H1 (cell line): ENCODE results near the gene PEPD. TPM values are rescaled to one million over a fixed set of nuclear protein-coding genes. Genes with fewer than 3 reads are reported as not detected.

Experiments
- CTCF ChIA-PET: fragments of 300-600 bp; sonication (Branson Sonifier 250); formaldehyde crosslinking; loops from one replicate; lab custom pipeline; 2021; ENCODE audit not compliant: partially characterized antibody; lab: Charles Lee
- POLR2A ChIA-PET: fragments of 300-600 bp; sonication (Branson Sonifier 250); formaldehyde crosslinking; loops from one replicate; lab custom pipeline; 2021; ENCODE audit warnings: inconsistent platforms; ENCODE audit not compliant: partially characterized antibody; lab: Charles Lee
- DNase-seq, 2 experiments: peaks; one replicate each; pipeline versions ENCODE4 v3.0.0 to v3.0.0-alpha.2; 2010 to 2022; ENCODE audit warnings: low spot score in 2 of 2, low read depth in 1 of 2, mixed read lengths in 1 of 2
- FAIRE-seq: peaks from 2 replicates; lab custom pipeline; 2011; peaks lifted over from hg19 to GRCh38; lab: Jason Lieb, UNC
- H2AFZ ChIP-seq: 2 replicates; pipeline ENCODE4 v1.8.1; 2012; ENCODE audit warnings: low read length, inconsistent platforms
- H2AK5ac ChIP-seq: 2 replicates; pipeline ENCODE4 v1.6.1; 2013; ENCODE audit warnings: low read depth, low read length
- H2BK120ac ChIP-seq: replicated peaks from 2 replicates; pipeline ENCODE3; 2013; ENCODE audit warnings: low read depth, low read length, inconsistent platforms
- H2BK12ac ChIP-seq: 2 replicates; pipeline ENCODE4 v1.6.1; 2013; ENCODE audit warnings: low read depth, low read length
- H2BK15ac ChIP-seq: 2 replicates; pipeline ENCODE4 v1.6.1; 2013; ENCODE audit warnings: low read length
- H2BK20ac ChIP-seq: 2 replicates; pipeline ENCODE4 v1.6.1; 2013; ENCODE audit warnings: low read length
- H2BK5ac ChIP-seq: 2 replicates; pipeline ENCODE4 v1.6.1; 2013; ENCODE audit warnings: low read depth, low read length
- H3K14ac ChIP-seq: 2 replicates; pipeline ENCODE4 v1.6.1; 2013; ENCODE audit warnings: inconsistent platforms; ENCODE audit not compliant: insufficient read length
- H3K18ac ChIP-seq: 2 replicates; pipeline ENCODE4 v1.6.1; 2013; ENCODE audit warnings: low read length; ENCODE audit errors: extremely low read depth
- H3K23ac ChIP-seq: 2 replicates; pipeline ENCODE4 v1.6.1; 2013; ENCODE audit warnings: inconsistent platforms; ENCODE audit not compliant: insufficient read length
- H3K23me2 ChIP-seq: 2 replicates; pipeline ENCODE4 v1.6.1; 2013; ENCODE audit warnings: low read depth, low read length
- H3K27ac ChIP-seq: 2 replicates; pipeline ENCODE4 v1.6.1; 2011; ENCODE audit warnings: low read depth, low read length, inconsistent platforms
- H3K27me3 ChIP-seq, 4 experiments: replicated peaks in 1 of 4; 1 replicate in 1 of 4; 2 replicates in 3 of 4; pipeline versions ENCODE4 v1.6.1 to v1.8.1; 2011 to 2013; ENCODE audit warnings: low read length in 3 of 4, mild to moderate bottlenecking in 3 of 4, inconsistent platforms in 2 of 4, mixed read lengths in 2 of 4, moderate library complexity in 1 of 4; ENCODE audit not compliant: control insufficient read depth in 3 of 4, insufficient read depth in 3 of 4; ENCODE audit errors: extremely low read depth in 1 of 4
- H3K36me3 ChIP-seq, 4 experiments: 2 replicates each; pipeline versions ENCODE4 v1.6.1 to v1.8.1; 2011 to 2013; ENCODE audit warnings: mild to moderate bottlenecking in 4 of 4, low read length in 3 of 4, moderate library complexity in 2 of 4, control low read depth in 1 of 4, inconsistent platforms in 1 of 4; ENCODE audit not compliant: insufficient read depth in 4 of 4, control insufficient read depth in 2 of 4
- H3K4ac ChIP-seq: replicated peaks from 2 replicates; pipeline ENCODE3; 2013; ENCODE audit warnings: low read length, low read depth, mixed read lengths, inconsistent platforms; ENCODE audit not compliant: insufficient read length
- H3K4me1 ChIP-seq, 4 experiments: replicated peaks in 1 of 4; 1 replicate in 1 of 4; 2 replicates in 3 of 4; pipeline versions ENCODE4 v1.6.1 to v1.8.1; 2011 to 2013; ENCODE audit warnings: low read length in 3 of 4, inconsistent platforms in 2 of 4, mixed read lengths in 1 of 4; ENCODE audit not compliant: insufficient read depth in 4 of 4, control insufficient read depth in 3 of 4
- H3K4me2 ChIP-seq, 2 experiments: 2 replicates each; pipeline versions ENCODE4 v1.6.1 to v1.8.1; 2011 to 2013; ENCODE audit warnings: low read depth in 2 of 2, low read length in 2 of 2, control low read depth in 1 of 2, inconsistent platforms in 1 of 2, mild to moderate bottlenecking in 1 of 2; ENCODE audit not compliant: insufficient read depth in 1 of 2
- H3K4me3 ChIP-seq, 4 experiments: fragments of 200-600, 300-600 bp in 1 of 4; sonication (generic), shearing (Covaris generic), sonication (Bioruptor Twin) in 1 of 4; 2 replicates each; pipeline versions ENCODE4 v1.5.1 to v1.8.1; 2011 to 2016; ENCODE audit warnings: low read length in 4 of 4, low read depth in 3 of 4, control low read depth in 2 of 4, inconsistent platforms in 2 of 4, mild to moderate bottlenecking in 2 of 4, mixed read lengths in 1 of 4, moderate library complexity in 1 of 4; ENCODE audit not compliant: insufficient read depth in 2 of 4; ENCODE audit errors: extremely low read depth in 1 of 4
- H3K56ac ChIP-seq: replicated peaks from 2 replicates; pipeline ENCODE3; 2013; ENCODE audit warnings: low read depth, mild to moderate bottlenecking, mixed read lengths, low read length, inconsistent platforms; ENCODE audit not compliant: insufficient read length
- H3K79me1 ChIP-seq: 2 replicates; pipeline ENCODE4 v1.6.1; 2013; ENCODE audit warnings: low read depth, low read length, control low read depth
- H3K79me2 ChIP-seq, 2 experiments: 2 replicates each; pipeline versions ENCODE4 v1.6.1 to v1.8.1; 2012 to 2013; ENCODE audit warnings: low read length in 2 of 2, mild to moderate bottlenecking in 2 of 2, inconsistent platforms in 1 of 2; ENCODE audit not compliant: insufficient read depth in 2 of 2, control insufficient read depth in 1 of 2
- H3K9ac ChIP-seq, 4 experiments: replicated peaks in 1 of 4; 1 replicate in 1 of 4; 2 replicates in 3 of 4; pipeline versions ENCODE4 v1.6.1 to v1.8.1; 2011 to 2013; ENCODE audit warnings: low read depth in 3 of 4, low read length in 3 of 4, control low read depth in 2 of 4, mild to moderate bottlenecking in 2 of 4, moderate library complexity in 2 of 4, inconsistent platforms in 1 of 4; ENCODE audit errors: extremely low read depth in 1 of 4
- H3K9me3 ChIP-seq, 2 experiments: 2 replicates each; pipeline versions ENCODE4 v1.6.1 to v1.8.1; 2012 to 2013; ENCODE audit warnings: mild to moderate bottlenecking in 2 of 2, moderate library complexity in 2 of 2, control low read depth in 1 of 2, inconsistent platforms in 1 of 2, low read depth in 1 of 2, low read length in 1 of 2, mixed read lengths in 1 of 2; ENCODE audit not compliant: insufficient read depth in 2 of 2
- H4K20me1 ChIP-seq, 2 experiments: replicated peaks in 1 of 2; 2 replicates each; pipeline versions ENCODE3 to v1.8.1; 2011 to 2013; ENCODE audit warnings: inconsistent platforms in 2 of 2, low read length in 2 of 2, mild to moderate bottlenecking in 1 of 2; ENCODE audit not compliant: insufficient read depth in 2 of 2, control insufficient read depth in 1 of 2
- H4K5ac ChIP-seq: 2 replicates; pipeline ENCODE4 v1.6.1; 2013; ENCODE audit warnings: low read length, low read depth, mixed read lengths, inconsistent platforms; ENCODE audit not compliant: insufficient read length
- H4K8ac ChIP-seq: 2 replicates; pipeline ENCODE4 v1.8.0; 2013; ENCODE audit warnings: mild to moderate bottlenecking, moderate library complexity, low read length, inconsistent platforms; ENCODE audit not compliant: insufficient read depth; ENCODE audit errors: extremely low read depth
- H4K91ac ChIP-seq: replicated peaks from 2 replicates; pipeline ENCODE3; 2013; ENCODE audit warnings: low read length, mixed read lengths, inconsistent platforms; ENCODE audit not compliant: insufficient read length
- JUN ChIP-seq: IDR thresholded peaks from 2 replicates; pipeline ENCODE4 v1.6.1; 2011; ENCODE audit warnings: low read depth, mild to moderate bottlenecking, improper control_type of control experiment, low read length
- MAFK ChIP-seq: IDR thresholded peaks from 2 replicates; pipeline ENCODE4 v1.6.1; 2012; ENCODE audit warnings: low read depth, mild to moderate bottlenecking, improper control_type of control experiment, low read length
- RFX5 ChIP-seq: IDR thresholded peaks from 2 replicates; pipeline ENCODE4 v1.6.1; 2011; ENCODE audit warnings: low read depth, low read length, improper control_type of control experiment, borderline replicate concordance
- TAF1 ChIP-seq: IDR thresholded peaks from 2 replicates; pipeline ENCODE4 v1.6.1; 2011; ENCODE audit warnings: mild to moderate bottlenecking, low read depth, low read length
- WGBS, 2 experiments: shearing (Covaris generic) in 1 of 2; methylation state at CpG; one replicate each; pipeline versions ENCODE4 v1.1.6 to v1.1.7; 2013 to 2015; ENCODE audit warnings: low lambda C conversion rate in 2 of 2, mixed read lengths in 2 of 2, inconsistent platforms in 1 of 2, low coverage in 1 of 2, missing lambda C conversion rate in 1 of 2; ENCODE audit not compliant: insufficient replicate concordance in 2 of 2, insufficient coverage in 1 of 2, insufficient read length in 1 of 2; ENCODE audit errors: extremely low coverage in 1 of 2, missing lambda C conversion rate in 1 of 2; 5-methylcytosine and 5-hydroxymethylcytosine counted together
- polyA plus RNA-seq, 7 experiments: library from polyadenylated mRNA; depleted of rRNA in 3 of 7; stranded (reverse) in 5 of 7; unstranded in 2 of 7; fragments of >200 nt in 5 of 7; fragments of 200-250 nt in 2 of 7; gene quantifications; 1 replicate in 5 of 7; 2 replicates in 1 of 7; 4 replicates in 1 of 7; pipeline versions ENCODE4 v1.2.1 to v1.2.3, GENCODE V29; 2011 to 2013; ENCODE audit warnings: missing spikeins in 2 of 7, mixed read lengths in 2 of 7
- total RNA-seq: library from RNA; stranded (reverse); fragmentation: NEBNext Ultra II Directional; extraction: Animal tissue kit (Norgen Biotek cat#: 25700); gene quantifications from 2 replicates; pipeline ENCODE4 v1.2.1, GENCODE V29; 2021

PEPD gene
- total and polyA plus RNA-seq, 2 of the 8 experiments (the other 6 are each of a cell fraction or from before 2014, with no cell fraction given) = 84.1 to 178 TPM

DNA sequence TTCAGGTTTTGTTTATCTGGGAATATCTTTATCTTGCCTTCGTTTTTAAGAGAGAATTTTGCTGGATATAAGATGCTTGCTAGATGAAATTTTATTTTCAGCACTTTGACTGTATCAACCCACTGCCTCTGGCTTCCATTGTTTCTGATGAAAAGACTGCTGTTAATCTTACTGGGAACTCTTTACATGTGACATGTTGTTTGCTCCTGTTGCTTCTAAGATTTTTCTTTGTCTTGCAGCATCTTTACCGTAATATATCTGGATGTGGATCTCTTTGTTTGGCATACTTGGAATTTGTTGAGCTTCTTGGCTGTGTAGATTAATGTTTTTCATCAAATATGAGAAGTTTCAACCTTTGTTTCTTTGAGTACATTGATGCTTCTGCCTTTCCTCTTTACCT is 166.1 kb downstream of the PEPD start:
- Histone ChIP-seq H3K4me2 (no peak overlapping the region), H2BK20ac (no peak overlapping the region), H3K27me3 (no peaks in the 10 kb centered on the region; a peak in 1 of 7 replicates), H4K20me1 (no peaks in the 10 kb centered on the region), H2BK15ac (no peak overlapping the region), H3K23ac (no peak overlapping the region), H2BK120ac (no peak overlapping the region), H4K91ac (no peak overlapping the region), H3K79me1 (no peaks in the 10 kb centered on the region), H3K4ac (no peak overlapping the region), H3K18ac (no peak overlapping the region), H3K56ac (no peak overlapping the region), H3K4me3 (no peak overlapping the region), H3K79me2 (no peaks in the 10 kb centered on the region), H3K9me3 (no peaks in the 10 kb centered on the region), H3K4me1 (no peaks in the 10 kb centered on the region), H2AK5ac (no peak overlapping the region), H4K5ac (no peak overlapping the region), H2BK5ac (no peak overlapping the region), H3K14ac (no peak overlapping the region), H2AFZ (no peak overlapping the region), H4K8ac (no peak overlapping the region), H3K36me3 (no peaks in the 10 kb centered on the region), H2BK12ac (no peak overlapping the region), H3K27ac (no peak overlapping the region), H3K9ac (no peak overlapping the region), H3K23me2 (no peaks in the 10 kb centered on the region)
- ChIA-PET POLR2A (interaction anchor here (0.6 kb wide), 1 partner anchor 194 kb away, joined by 3 read pairs; no protein-coding TSS in a partner anchor), CTCF (interaction anchor here (1.1 to 2.5 kb wide), 2 partner anchors 13 to 75 kb away, joined by 3 to 8 read pairs; no protein-coding TSS in a partner anchor)
- 80% methylated on average over 2 of the region's 2 CpGs; no CpG with 5 or more reads in 1 of the 2 experiments for WGBS, 2 experiments
- FAIRE-seq (no peak), DNase-seq (no peak)
- TF ChIP-seq RFX5 = no peak
- no peak for TF ChIP-seq MAFK
- TF ChIP-seq JUN = no peak
- TF ChIP-seq TAF1 = no peak
